Measurements from ENCODE around the gene SHBG.

Gene SHBG, protein sequence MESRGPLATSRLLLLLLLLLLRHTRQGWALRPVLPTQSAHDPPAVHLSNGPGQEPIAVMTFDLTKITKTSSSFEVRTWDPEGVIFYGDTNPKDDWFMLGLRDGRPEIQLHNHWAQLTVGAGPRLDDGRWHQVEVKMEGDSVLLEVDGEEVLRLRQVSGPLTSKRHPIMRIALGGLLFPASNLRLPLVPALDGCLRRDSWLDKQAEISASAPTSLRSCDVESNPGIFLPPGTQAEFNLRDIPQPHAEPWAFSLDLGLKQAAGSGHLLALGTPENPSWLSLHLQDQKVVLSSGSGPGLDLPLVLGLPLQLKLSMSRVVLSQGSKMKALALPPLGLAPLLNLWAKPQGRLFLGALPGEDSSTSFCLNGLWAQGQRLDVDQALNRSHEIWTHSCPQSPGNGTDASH

DNA sequence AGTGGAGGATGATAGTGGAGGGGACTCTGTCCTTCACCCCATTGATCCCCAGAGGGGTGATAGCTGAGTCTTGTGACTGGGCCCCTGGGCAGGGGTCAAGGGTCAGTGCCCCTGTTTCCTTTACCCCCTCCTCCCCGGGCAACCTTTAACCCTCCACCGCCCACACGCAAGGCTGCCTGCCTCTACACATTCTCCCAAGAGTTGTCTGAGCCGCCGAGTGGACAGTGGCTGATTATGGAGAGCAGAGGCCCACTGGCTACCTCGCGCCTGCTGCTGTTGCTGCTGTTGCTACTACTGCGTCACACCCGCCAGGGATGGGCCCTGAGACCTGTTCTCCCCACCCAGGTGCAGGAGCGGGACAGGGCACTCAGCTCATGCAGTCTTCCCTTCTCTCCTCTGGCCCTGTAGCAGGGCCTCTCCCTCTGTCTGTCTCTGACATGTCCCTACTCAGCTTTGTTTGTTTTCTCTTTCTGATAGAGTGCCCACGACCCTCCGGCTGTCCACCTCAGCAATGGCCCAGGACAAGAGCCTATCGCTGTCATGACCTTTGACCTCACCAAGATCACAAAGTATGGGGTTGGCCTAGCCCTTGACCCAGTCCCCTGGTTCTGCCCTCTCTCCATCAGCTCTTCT lies at the start of gene SHBG:
Gene SHBG, plus strand, starts transcription at position 197 of the 633 bp plus-strand sequence. Its CDS starts 38 bp downstream, at position 235.
- no peak for TF ChIP-seq GATA2 (IDR thresholded peaks at IDR 0.05; ENCODE audit: low read depth, low read length)
- TF ChIP-seq GATA3 (IDR thresholded peaks at IDR 0.05; ENCODE audit: low read depth, low read length) = no peak

- TF ChIP-seq GATA3 (IDR thresholded peaks at IDR 0.05; ENCODE audit: low read depth, low read length) (no peak), GATA2 (IDR thresholded peaks at IDR 0.05; ENCODE audit: low read depth, low read length) (no peak)
Measured at GRCh38 chr17:7580604-7581575, 49.0 kb upstream of the SHBG start.

DNA sequence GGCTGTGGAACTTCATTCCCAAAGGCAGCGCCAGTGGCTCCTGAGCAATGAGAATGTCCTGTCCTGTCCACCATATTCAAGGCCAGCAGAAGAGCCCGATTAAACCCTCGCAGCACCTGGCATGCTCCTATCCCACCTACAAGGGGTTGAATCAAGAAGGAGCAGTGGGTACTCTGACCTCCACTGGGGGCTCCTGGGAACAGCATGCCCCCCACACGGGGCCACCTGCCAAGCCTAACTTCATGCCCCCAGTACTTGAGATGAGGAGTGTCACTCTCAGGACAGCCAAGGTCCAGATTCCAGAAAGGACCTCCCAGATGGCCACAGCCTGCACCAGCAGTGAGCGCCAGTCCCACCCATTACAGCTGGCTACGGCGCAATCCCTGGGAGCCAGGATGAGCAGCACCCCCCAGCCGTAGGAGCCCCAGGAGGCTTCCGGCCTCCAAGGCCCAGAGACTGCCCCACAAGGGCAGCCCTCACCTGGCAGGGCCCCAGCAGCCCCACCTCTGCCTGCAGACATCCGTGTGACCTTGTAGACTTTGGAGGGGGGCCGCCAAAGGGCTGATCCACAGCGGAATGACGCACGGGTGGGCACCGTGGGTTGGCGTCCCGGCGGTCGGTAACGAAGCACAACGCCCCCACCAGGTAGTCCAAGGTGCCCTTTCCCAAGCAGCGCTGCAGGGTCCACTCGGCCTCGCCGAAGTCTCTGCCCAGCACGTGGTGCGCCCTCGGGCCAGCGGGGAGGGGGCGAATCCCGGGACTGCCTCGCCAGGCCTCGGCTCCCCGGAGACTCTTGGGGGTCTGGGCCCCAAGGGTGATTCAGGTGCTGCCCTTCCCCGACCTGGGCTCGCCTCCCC lies 47.3 kb upstream of the SHBG start:
- TF ChIP-seq GATA3 (IDR thresholded peaks at IDR 0.05; ENCODE audit: low read depth, low read length) = no peak
- TF ChIP-seq GATA2 (IDR thresholded peaks at IDR 0.05; ENCODE audit: low read depth, low read length) = no peak

DNA sequence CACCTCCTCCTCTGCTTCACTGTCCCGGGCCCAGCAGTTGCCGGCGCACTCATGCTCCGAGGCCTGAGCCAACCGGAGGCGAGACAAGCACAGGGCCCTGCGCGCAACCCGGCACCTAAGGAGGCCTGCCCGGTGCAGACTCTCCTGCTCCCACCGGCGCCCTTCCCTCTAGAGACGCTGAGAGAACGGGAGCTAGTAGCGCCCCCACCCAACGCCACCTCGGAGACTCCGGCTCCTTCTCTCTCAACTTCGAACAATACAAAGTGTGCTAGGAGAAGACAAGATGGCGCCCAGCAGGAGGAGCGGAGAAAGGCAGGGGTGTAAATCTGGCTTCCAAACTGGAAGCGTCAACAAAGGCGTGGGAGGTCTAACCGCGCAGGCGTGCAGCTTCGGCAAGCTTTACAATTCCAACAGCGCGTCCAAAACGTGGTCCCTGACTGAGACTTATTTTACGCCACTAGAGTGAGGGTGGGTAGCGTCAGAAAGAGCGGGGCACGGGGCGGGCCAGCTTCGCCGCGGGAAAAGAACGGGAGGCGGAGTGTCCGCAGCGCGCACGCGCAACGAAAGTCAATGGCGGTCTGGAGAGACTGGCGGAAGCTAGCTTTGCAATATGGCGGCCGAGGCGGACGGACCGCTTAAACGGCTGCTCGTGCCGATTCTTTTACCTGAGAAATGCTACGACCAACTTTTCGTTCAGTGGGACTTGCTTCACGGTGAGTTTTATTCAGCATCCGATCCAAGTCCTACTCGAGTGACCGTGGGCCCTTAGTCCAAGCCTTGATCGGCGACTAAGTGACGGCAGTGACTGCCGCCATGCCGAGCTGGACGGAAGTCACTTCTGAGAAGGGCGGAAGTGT lies 46.5 kb upstream of the SHBG start, which contains the start of gene MPDU1:
Gene MPDU1, plus strand, starts transcription at position 600 of the 857 bp plus-strand sequence. Its CDS starts 11 bp downstream, at position 611.
- no peak for TF ChIP-seq GATA3 (IDR thresholded peaks at IDR 0.05; ENCODE audit: low read depth, low read length)

DNA sequence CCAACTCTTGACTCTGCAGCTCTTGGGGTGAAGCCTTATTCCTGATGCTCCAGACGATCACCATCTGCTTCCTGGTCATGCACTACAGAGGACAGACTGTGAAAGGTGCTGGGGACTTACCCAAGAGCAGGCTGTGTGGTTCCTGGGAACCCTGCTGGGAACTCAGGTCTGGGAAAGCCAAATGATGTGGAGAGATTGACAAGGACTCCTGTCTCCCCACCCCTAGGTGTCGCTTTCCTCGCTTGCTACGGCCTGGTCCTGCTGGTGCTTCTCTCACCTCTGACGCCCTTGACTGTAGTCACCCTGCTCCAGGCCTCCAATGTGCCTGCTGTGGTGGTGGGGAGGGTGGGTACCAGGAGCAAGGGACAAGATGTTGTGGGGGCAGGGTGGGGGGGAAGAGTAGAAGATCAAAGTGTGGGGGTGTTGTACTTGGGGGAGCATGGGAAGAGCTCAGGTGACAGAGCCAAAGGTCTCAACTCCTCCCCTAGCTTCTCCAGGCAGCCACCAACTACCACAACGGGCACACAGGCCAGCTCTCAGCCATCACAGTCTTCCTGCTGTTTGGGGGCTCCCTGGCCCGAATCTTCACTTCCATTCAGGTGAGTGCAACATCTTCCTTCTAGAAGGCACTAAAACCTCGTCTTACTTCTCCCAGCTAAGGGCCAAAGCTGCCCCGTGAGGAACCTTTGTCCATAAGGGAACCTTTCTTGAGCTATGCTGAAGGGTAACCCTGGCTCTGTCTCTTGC lies 43.1 kb upstream of the SHBG start:
- TF ChIP-seq GATA3 (IDR thresholded peaks at IDR 0.05; ENCODE audit: low read depth, low read length) (no peak), GATA2 (IDR thresholded peaks at IDR 0.05; ENCODE audit: low read depth, low read length) (no peak)

DNA sequence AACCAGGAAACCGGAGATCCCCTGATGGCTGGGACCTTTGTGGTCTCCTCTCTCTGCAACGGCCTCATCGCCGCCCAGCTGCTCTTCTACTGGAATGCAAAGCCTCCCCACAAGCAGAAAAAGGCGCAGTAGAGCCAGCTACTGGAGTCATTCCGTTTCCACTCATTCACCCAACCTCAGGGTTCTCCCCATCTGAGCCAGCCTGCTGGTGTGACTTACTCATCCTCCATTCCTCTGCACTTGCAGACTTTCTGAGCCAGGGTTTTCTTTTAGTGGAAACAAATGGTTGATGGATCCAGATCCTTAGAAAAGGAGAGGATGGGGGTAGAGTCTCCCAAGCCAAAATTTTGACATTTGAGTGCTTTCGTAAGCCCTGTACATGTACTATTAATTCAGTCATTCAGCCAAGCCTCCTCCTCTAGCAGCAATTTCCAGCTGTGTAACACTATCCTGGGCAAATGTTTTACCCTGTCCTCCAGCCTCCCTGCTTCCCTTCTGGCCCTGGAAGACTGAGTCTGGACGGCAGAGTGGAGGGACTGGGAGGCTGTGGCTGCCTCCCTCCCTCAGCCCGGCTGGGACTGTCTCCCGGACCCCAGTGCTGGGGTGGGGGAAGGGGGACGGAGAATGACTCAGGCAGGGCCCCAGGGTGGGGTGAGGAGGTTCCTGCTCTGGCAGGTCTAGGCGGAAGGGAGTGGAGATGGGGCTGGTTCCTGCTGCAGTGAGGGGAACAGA lies 42.3 kb upstream of the SHBG start:
- no peak for TF ChIP-seq GATA2 (IDR thresholded peaks at IDR 0.05; ENCODE audit: low read depth, low read length)
- no peak for TF ChIP-seq GATA3 (IDR thresholded peaks at IDR 0.05; ENCODE audit: low read depth, low read length)

DNA sequence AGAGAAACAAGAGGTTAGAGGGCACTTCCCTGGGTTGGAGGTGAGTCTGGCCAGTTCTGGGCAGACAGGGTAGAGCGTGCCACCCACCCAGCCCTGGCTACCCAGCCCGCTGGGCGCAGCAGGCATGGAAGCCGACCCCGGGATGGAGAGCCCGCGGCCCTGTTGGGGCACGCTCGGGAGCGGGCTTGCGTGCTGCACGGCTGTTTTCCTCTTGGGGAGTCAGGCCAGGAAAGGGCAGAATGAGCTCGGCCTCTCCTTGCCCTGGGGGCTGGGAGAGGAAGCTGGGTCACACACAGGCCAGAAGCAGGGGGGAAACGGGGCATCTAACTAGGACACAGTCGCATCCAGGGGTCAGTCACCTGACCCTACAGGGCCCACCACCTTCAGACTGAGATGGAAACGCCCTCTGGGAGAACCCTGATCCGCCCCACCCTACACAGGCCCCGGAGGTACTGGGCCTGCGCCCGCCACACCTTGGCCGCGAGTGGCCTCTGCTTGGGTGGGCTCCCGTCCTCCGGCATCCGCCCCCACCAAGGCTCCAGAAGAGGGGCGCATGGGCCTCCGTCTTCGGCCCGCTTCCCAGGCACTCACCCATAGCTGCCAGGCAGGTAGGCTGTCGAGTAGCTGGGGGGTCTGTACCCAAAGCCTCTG lies 41.3 kb upstream of the SHBG start:
- no peak for TF ChIP-seq GATA3 (IDR thresholded peaks at IDR 0.05; ENCODE audit: low read depth, low read length)
- no peak for TF ChIP-seq GATA2 (IDR thresholded peaks at IDR 0.05; ENCODE audit: low read depth, low read length)

GRCh38 chr17:7589204-7589868 lies 40.6 kb upstream of the SHBG start:
- TF ChIP-seq GATA2 (IDR thresholded peaks at IDR 0.05; ENCODE audit: low read depth, low read length) (no peak), GATA3 (IDR thresholded peaks at IDR 0.05; ENCODE audit: low read depth, low read length) (no peak)

DNA sequence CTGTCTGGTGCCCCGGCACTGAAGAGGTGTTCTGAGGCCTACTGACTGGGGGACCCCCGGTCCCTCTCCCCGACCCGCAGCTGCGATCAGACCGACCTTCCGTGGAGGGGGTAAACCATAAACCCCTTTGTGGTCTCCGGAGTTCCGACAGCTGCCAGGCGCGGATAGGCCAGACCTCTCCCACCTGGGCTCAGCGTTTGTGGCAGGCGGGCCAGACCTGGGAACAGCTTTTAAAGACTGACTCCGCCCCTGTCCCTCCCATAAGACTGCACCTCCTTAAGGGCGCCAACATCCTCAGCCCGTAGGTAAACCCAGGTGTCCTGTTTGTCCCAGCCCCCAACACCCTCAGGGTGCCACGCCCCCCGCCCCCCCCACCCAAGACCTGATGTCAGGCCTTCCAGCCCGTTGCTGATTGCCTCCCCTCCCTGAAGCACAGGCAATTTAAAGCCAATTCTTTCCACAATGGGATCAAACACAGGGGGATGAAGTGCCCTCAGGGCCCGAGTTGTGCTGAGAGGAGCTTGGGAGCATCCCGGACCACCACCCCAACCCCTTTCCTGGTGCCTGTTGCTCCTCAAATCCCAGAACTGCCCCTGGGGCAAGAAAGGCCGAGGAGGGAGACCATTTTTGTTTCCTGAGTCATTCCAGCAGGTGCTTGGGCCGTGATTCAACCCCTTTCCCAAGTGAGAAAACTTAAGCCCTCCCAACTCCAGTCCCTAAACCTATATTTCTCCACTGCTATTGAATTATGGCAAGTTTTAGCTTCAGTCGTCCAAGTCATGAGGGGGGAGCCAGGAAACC lies 39.8 kb upstream of the SHBG start, which contains the start of gene SOX15:
Gene SOX15, minus strand, starts transcription at position 204 of the 801 bp plus-strand sequence. CDS start 418 bp downstream, outside the sequence.
- TF ChIP-seq GATA3 (IDR thresholded peaks at IDR 0.05; ENCODE audit: low read depth, low read length) (no peak), GATA2 (IDR thresholded peaks at IDR 0.05; ENCODE audit: low read depth, low read length) (no peak)

All from SH-SY5Y (cell line).